AG04449 (cell line): ENCODE data around the gene NACAD.

Experiments
- CTCF ChIA-PET: fragments of 350-600 bp; formaldehyde crosslinking; extraction: SDS; loops from one replicate; lab custom pipeline; 2021; ENCODE audit warnings: antibody characterized with exemption; lab: Yijun Ruan, JAX
- POLR2A ChIA-PET: fragments of 400-600, 350-600 bp; formaldehyde crosslinking; extraction: SDS; loops from one replicate; lab custom pipeline; 2020; ENCODE audit warnings: antibody characterized with exemption, inconsistent platforms; lab: Yijun Ruan, JAX
- DNase-seq: peaks from one replicate; pipeline ENCODE4 v3.0.0-alpha.2; 2010; ENCODE audit warnings: low read depth, low spot score
- H3K4me3 ChIP-seq: 2 replicates; pipeline ENCODE4 v1.5.1; 2011; ENCODE audit warnings: low read depth, mild to moderate bottlenecking, control low read depth, low read length
- CTCF ChIP-seq: IDR thresholded peaks from one replicate; pipeline ENCODE4 v1.5.1; 2011; ENCODE audit warnings: mild to moderate bottlenecking, moderate library complexity, low read length, control low read depth, inconsistent platforms; ENCODE audit not compliant: insufficient read depth; ENCODE audit errors: missing control alignments

The NACAD gene

GRCh38 chr7:45080265-45080957 lies 8.4 kb downstream of the NACAD start:
- no peak overlapping the region for H3K4me3 ChIP-seq
- no peak for DNase-seq
- POLR2A ChIA-PET, result no interaction called here
- CTCF ChIA-PET, result interaction anchor here (0.6 kb wide), 1 partner anchor 98 kb away, joined by 3 read pairs; no protein-coding TSS in a partner anchor
- TF ChIP-seq CTCF, result no peak

- no peak for DNase-seq
- H3K4me3 ChIP-seq, result no peak overlapping the region
- CTCF ChIA-PET, result no interaction called here
- POLR2A ChIA-PET, result no interaction called here
- no peak for TF ChIP-seq CTCF
Measured at GRCh38 chr7:45078125-45078681, 10.6 kb downstream of the NACAD start.

- H3K4me3 ChIP-seq, result no peak overlapping the region
- POLR2A ChIA-PET, result no interaction called here
- no peak for TF ChIP-seq CTCF
- CTCF ChIA-PET, result interaction anchor here (1.2 kb wide), 1 partner anchor 104 kb away, joined by 3 read pairs; no protein-coding TSS in a partner anchor
- no peak for DNase-seq
Measured at GRCh38 chr7:45077579-45077978, 11.2 kb downstream of the NACAD start.

- ChIA-PET CTCF (interaction anchor here (1.0 to 1.2 kb wide), 2 partner anchors 61 to 104 kb away, joined by 3 read pairs; no protein-coding TSS in a partner anchor), POLR2A (no interaction called here)
- DNase-seq, result no peak
- H3K4me3 ChIP-seq, result no peak overlapping the region
- no peak for TF ChIP-seq CTCF
Measured at GRCh38 chr7:45076946-45077345, 11.8 kb downstream of the NACAD start.

GRCh38 chr7:45075871-45076796 lies 12.6 kb downstream of the NACAD start:
- ChIA-PET CTCF (interaction anchor here (1.0 to 1.2 kb wide), 2 partner anchors 62 to 103 kb away, joined by 3 read pairs; no protein-coding TSS in a partner anchor), POLR2A (no interaction called here)
- TF ChIP-seq CTCF, result no peak
- DNase-seq, result no peak
- no peak overlapping the region for H3K4me3 ChIP-seq

- ChIA-PET CTCF (no interaction called here), POLR2A (no interaction called here)
- DNase-seq, result no peak
- no peak overlapping the region for H3K4me3 ChIP-seq
- TF ChIP-seq CTCF, result no peak
Measured at GRCh38 chr7:45075355-45075644, 13.5 kb downstream of the NACAD start.
